Sigmoid colon (tissue), 7 donors: ENCODE measurements around the gene AMZ2. TPM values are rescaled to one million over a fixed set of nuclear protein-coding genes. Genes with fewer than 3 reads are reported as not detected.

Experiments
- DNase-seq: peaks from one replicate; pipeline ENCODE4 v3.0.0-alpha.2; 2019
- H3K27ac ChIP-seq, 4 donors: fragments of 200-600 bp; sonication (generic); one replicate each; pipeline ENCODE4 v1.5.1; 2016 to 2019; ENCODE audit warnings: mild to moderate bottlenecking in 1 of 4
- H3K27me3 ChIP-seq, 3 donors: fragments of 200-600 bp; sonication (generic); one replicate each; pipeline ENCODE4 v1.5.1; 2019; ENCODE audit warnings: mild to moderate bottlenecking in 1 of 3
- H3K36me3 ChIP-seq, 4 donors: fragments of 200-600 bp; sonication (generic); one replicate each; pipeline ENCODE4 v1.5.1; 2016 to 2019
- H3K4me1 ChIP-seq, 4 donors: fragments of 200-600 bp; sonication (generic); one replicate each; pipeline ENCODE4 v1.5.1; 2017 to 2019
- H3K4me3 ChIP-seq, 4 donors: fragments of 200-600 bp; sonication (generic); one replicate each; pipeline ENCODE4 v1.5.1; 2017 to 2019; ENCODE audit warnings: mild to moderate bottlenecking in 2 of 4, moderate library complexity in 1 of 4
- H3K9me3 ChIP-seq, 4 donors: fragments of 200-600 bp in 3 of 4; sonication (generic) in 3 of 4; one replicate each; pipeline versions ENCODE4 v1.5.1 to v1.6.1; 2013 to 2019
- CTCF ChIP-seq, 4 experiments: fragments of 450-650 bp in 3 of 4; fragments of 200-600 bp in 1 of 4; IDR thresholded peaks; one replicate each; pipeline ENCODE4 v1.5.1; 2016 to 2019; ENCODE audit warnings: antibody characterized with exemption in 4 of 4, mild to moderate bottlenecking in 3 of 4, moderate library complexity in 2 of 4
- EP300 ChIP-seq, 4 donors: sonication (generic); formaldehyde crosslinking; IDR thresholded peaks; one replicate each; pipeline ENCODE4 v1.6.1; 2017; ENCODE audit warnings: antibody characterized with exemption in 4 of 4
- POLR2A ChIP-seq, 2 donors: fragments of 450-650 bp; IDR thresholded peaks; one replicate each; pipeline ENCODE4 v1.6.1; 2016; ENCODE audit warnings: antibody characterized with exemption in 2 of 2, mild to moderate bottlenecking in 2 of 2, moderate library complexity in 2 of 2
- POLR2AphosphoS5 ChIP-seq, 4 donors: sonication (generic); formaldehyde crosslinking; IDR thresholded peaks; one replicate each; pipeline ENCODE4 v1.6.1; 2017; ENCODE audit warnings: antibody characterized with exemption in 4 of 4
- WGBS, 2 donors: extraction: QIAGEN DNeasy Blood & Tissue Kit; methylation state at CpG; one replicate each; pipeline ENCODE4 v1.1.7; 2013; 5-methylcytosine and 5-hydroxymethylcytosine counted together
- intact Hi-C: fragments of 100-400 bp; cut with DNase I; formaldehyde crosslinking; loops from one replicate; pipeline ENCODE4 v1.15.1; 2023
- polyA plus RNA-seq, 3 donors: library from polyadenylated mRNA; stranded (reverse); fragments of 200-250 nt; gene quantifications; one replicate each; pipeline ENCODE4 v1.2.3, GENCODE V29; 2013
- total RNA-seq, 4 donors: library from RNA; depleted of rRNA; stranded (reverse); fragments of >200 nt; gene quantifications; one replicate each; pipeline ENCODE4 v1.1.0, GENCODE V29; 2016
- donor health status: healthy with polysubstance abuse.
- donor health status: Bipolar disorder and iron deficiency.
- donor health status: healthy.

The AMZ2 gene
- total and polyA plus RNA-seq, 7 donors: 30.8 to 80.1 (median 55.9) TPM

- no peak for DNase-seq
Observed at GRCh38 chr17:68296217-68297191, 48.7 kb downstream of the AMZ2 start.

GRCh38 chr17:68297195-68297594, 49.4 kb downstream of the AMZ2 start:
- 71 to 72% methylated on average over 4 of the region's 4 CpGs for WGBS, 2 donors
- DNase-seq: no peak
- Histone ChIP-seq H3K27me3 (peaks cover 0 to 62% (median 38%) of the 10 kb centered on the region in 3 donors), H3K27ac (no peak overlapping the region), H3K9me3 (no peaks in the 10 kb centered on the region), H3K4me1 (peaks cover 0 to 7% (median 6%) of the 10 kb centered on the region in 4 donors), H3K4me3 (no peak overlapping the region), H3K36me3 (no peaks in the 10 kb centered on the region)
- intact Hi-C loops: no loop called here
- TF ChIP-seq EP300 (IDR thresholded peaks at IDR 0.05): no peak
- TF ChIP-seq CTCF (IDR thresholded peaks at IDR 0.05): no peak
- TF ChIP-seq POLR2AphosphoS5 (IDR thresholded peaks at IDR 0.05): no peak
- TF ChIP-seq POLR2A (IDR thresholded peaks at IDR 0.05): no peak

More at GRCh38 chr17:68296217-68297191, 48.7 kb downstream of the AMZ2 start:
- Histone ChIP-seq H3K4me3 (no peak overlapping the region), H3K27ac (no peak overlapping the region), H3K4me1 (peaks cover 0 to 13% (median 13%) of the 10 kb centered on the region in 4 donors), H3K27me3 (peaks cover 6 to 68% (median 45%) of the 10 kb centered on the region in 3 donors), H3K9me3 (no peaks in the 10 kb centered on the region), H3K36me3 (no peaks in the 10 kb centered on the region)
- 71 to 81% methylated on average over 18 of the region's 18 CpGs for WGBS, 2 donors
- intact Hi-C loops: no loop called here
- TF ChIP-seq EP300 (IDR thresholded peaks at IDR 0.05) (no peak), POLR2AphosphoS5 (IDR thresholded peaks at IDR 0.05) (no peak), CTCF (IDR thresholded peaks at IDR 0.05) (no peak), POLR2A (IDR thresholded peaks at IDR 0.05) (no peak)

GRCh38 chr17:68298601-68299000, 50.8 kb downstream of the AMZ2 start:
- Histone ChIP-seq H3K27ac (no peak overlapping the region), H3K4me3 (no peak overlapping the region), H3K36me3 (no peaks in the 10 kb centered on the region), H3K9me3 (no peaks in the 10 kb centered on the region), H3K27me3 (peaks cover 0 to 48% (median 24%) of the 10 kb centered on the region in 3 donors), H3K4me1 (no peaks in the 10 kb centered on the region)
- TF ChIP-seq POLR2A (IDR thresholded peaks at IDR 0.05): no peak
- intact Hi-C loops: no loop called here
- no peak for DNase-seq

- DNase-seq: no peak
- TF ChIP-seq POLR2A (IDR thresholded peaks at IDR 0.05) (no peak), CTCF (IDR thresholded peaks at IDR 0.05) (no peak), EP300 (IDR thresholded peaks at IDR 0.05) (no peak), POLR2AphosphoS5 (IDR thresholded peaks at IDR 0.05) (no peak)
- Histone ChIP-seq H3K4me1 (no peaks in the 10 kb centered on the region), H3K27ac (no peak overlapping the region), H3K27me3 (peaks cover 0 to 35% (median 12%) of the 10 kb centered on the region in 3 donors), H3K9me3 (no peaks in the 10 kb centered on the region), H3K36me3 (no peaks in the 10 kb centered on the region), H3K4me3 (no peak overlapping the region)
- 96 to 98% methylated on average over 3 of the region's 3 CpGs for WGBS, 2 donors
- intact Hi-C loops: no loop called here
Observed at GRCh38 chr17:68299817-68300216, 52.0 kb downstream of the AMZ2 start.

- 59 to 71% methylated on average over 9 of the region's 9 CpGs for WGBS, 2 donors
- no peak overlapping the region for H3K27ac ChIP-seq
- TF ChIP-seq EP300 (IDR thresholded peaks at IDR 0.05) (no peak), CTCF (IDR thresholded peaks at IDR 0.05) (no peak), POLR2AphosphoS5 (IDR thresholded peaks at IDR 0.05) (no peak), POLR2A (IDR thresholded peaks at IDR 0.05) (no peak)
- H3K9me3 ChIP-seq: no peaks in the 10 kb centered on the region
- DNase-seq: no peak
- no peaks in the 10 kb centered on the region for H3K36me3 ChIP-seq
- intact Hi-C loops: no loop called here
- H3K27me3 ChIP-seq: peaks cover 0 to 19% (median under 1%) of the 10 kb centered on the region in 3 donors
- no peaks in the 10 kb centered on the region for H3K4me1 ChIP-seq
- H3K4me3 ChIP-seq: no peak overlapping the region
Observed at GRCh38 chr17:68301438-68301959, 53.7 kb downstream of the AMZ2 start.
